BE2C (cell line): ENCODE data around the gene PRMT9.

Experiments used
- DNase-seq: peaks from one replicate; pipeline ENCODE4 v3.0.0-alpha.2; 2020
- H3K27me3 ChIP-seq: fragments of 250-450 bp; sonication (Bioruptor Pico); 2 replicates; pipeline ENCODE4 v1.5.1; 2020; ENCODE audit warnings: mild to moderate bottlenecking
- H3K36me3 ChIP-seq: fragments of 250-450 bp; sonication (Bioruptor Pico); 2 replicates; pipeline ENCODE4 v1.5.1; 2020; ENCODE audit warnings: mild to moderate bottlenecking
- H3K4me1 ChIP-seq: fragments of 250-450 bp; sonication (Bioruptor Pico); 2 replicates; pipeline ENCODE4 v1.5.1; 2020
- H3K4me3 ChIP-seq: 2 replicates; pipeline ENCODE4 v1.5.1; 2011; ENCODE audit warnings: low read depth, low read length
- H3K9me3 ChIP-seq: fragments of 250-450 bp; sonication (Bioruptor Pico); 2 replicates; pipeline ENCODE4 v1.5.1; 2020
- TF ChIP-seq, protein P1 (sequence below): IDR thresholded peaks from 2 replicates; pipeline ENCODE4 v1.5.1; 2012; ENCODE audit warnings: mild to moderate bottlenecking, low read depth, low read length

Gene PRMT9

DNA sequence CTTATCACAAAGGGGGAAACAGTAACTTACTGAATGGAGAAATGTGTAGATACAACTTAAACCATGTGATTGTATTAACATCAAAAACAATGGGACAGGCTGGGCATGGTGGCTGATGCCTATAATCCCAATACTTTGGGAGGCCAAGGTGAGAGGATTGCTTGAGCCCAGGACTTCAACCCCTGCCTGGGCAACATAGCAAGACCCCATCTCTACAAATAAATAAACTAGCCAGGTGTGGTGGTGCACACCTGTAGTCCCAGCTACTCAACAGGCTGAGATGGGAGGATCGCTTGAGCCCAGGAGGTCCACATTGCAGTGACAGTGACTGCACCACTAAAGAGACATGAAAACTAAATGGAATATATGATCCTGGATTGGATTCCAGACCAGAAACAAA, 40.3 kb downstream of the PRMT9 start:
- Histone ChIP-seq H3K4me3 (no peak overlapping the region), H3K4me1 (peaks cover 13% of the 10 kb centered on the region), H3K9me3 (no peaks in the 10 kb centered on the region), H3K36me3 (peaks cover 33% of the 10 kb centered on the region), H3K27me3 (no peaks in the 10 kb centered on the region)
- no peak for DNase-seq
- TF ChIP-seq, protein P1, sequence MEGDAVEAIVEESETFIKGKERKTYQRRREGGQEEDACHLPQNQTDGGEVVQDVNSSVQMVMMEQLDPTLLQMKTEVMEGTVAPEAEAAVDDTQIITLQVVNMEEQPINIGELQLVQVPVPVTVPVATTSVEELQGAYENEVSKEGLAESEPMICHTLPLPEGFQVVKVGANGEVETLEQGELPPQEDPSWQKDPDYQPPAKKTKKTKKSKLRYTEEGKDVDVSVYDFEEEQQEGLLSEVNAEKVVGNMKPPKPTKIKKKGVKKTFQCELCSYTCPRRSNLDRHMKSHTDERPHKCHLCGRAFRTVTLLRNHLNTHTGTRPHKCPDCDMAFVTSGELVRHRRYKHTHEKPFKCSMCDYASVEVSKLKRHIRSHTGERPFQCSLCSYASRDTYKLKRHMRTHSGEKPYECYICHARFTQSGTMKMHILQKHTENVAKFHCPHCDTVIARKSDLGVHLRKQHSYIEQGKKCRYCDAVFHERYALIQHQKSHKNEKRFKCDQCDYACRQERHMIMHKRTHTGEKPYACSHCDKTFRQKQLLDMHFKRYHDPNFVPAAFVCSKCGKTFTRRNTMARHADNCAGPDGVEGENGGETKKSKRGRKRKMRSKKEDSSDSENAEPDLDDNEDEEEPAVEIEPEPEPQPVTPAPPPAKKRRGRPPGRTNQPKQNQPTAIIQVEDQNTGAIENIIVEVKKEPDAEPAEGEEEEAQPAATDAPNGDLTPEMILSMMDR, result no peak

- TF ChIP-seq, protein P1, result no peak
- H3K27me3 ChIP-seq, result no peaks in the 10 kb centered on the region
- no peak overlapping the region for H3K4me3 ChIP-seq
- no peaks in the 10 kb centered on the region for H3K9me3 ChIP-seq
- H3K36me3 ChIP-seq, result peaks cover 44% of the 10 kb centered on the region
- peaks cover 6% of the 10 kb centered on the region for H3K4me1 ChIP-seq
- no peak for DNase-seq
Observed at GRCh38 chr4:147640331-147640730, 43.6 kb downstream of the PRMT9 start.

DNA sequence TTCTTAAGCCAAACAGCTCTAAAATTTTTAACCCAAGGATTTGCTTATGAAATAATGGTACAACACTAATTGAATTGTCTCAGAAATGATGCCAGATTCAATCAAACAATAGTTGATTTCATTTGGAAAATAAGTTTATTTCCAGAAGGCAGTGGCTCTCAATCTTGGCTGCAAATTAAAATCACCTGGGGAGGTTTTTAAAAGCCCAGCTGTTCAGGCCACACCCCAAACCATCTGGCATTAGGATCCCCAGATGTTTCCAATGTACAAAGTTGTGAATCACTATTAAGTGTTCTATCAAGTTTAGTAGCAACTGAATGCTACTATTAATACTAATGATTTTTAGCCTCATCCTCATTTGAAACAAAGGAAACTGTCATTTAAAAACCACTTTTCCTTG, 44.6 kb downstream of the PRMT9 start:
- DNase-seq, result no peak
- H3K36me3 ChIP-seq, result peaks cover 53% of the 10 kb centered on the region
- H3K27me3 ChIP-seq, result no peaks in the 10 kb centered on the region
- no peaks in the 10 kb centered on the region for H3K9me3 ChIP-seq
- H3K4me3 ChIP-seq, result no peak overlapping the region
- TF ChIP-seq, protein P1, result no peak
- H3K4me1 ChIP-seq, result peaks cover 6% of the 10 kb centered on the region

GRCh38 chr4:147638942-147639341, 45.0 kb downstream of the PRMT9 start:
- Histone ChIP-seq H3K27me3 (no peaks in the 10 kb centered on the region), H3K4me1 (peaks cover 6% of the 10 kb centered on the region), H3K9me3 (no peaks in the 10 kb centered on the region), H3K4me3 (no peak overlapping the region), H3K36me3 (peaks cover 58% of the 10 kb centered on the region)
- TF ChIP-seq, protein P1, result no peak
- DNase-seq, result no peak

- Histone ChIP-seq H3K27me3 (no peaks in the 10 kb centered on the region), H3K9me3 (no peaks in the 10 kb centered on the region), H3K4me3 (no peak overlapping the region), H3K36me3 (peaks cover 63% of the 10 kb centered on the region), H3K4me1 (peaks cover 6% of the 10 kb centered on the region)
- TF ChIP-seq, protein P1, result no peak
- DNase-seq, result no peak
Observed at GRCh38 chr4:147638365-147638764, 45.6 kb downstream of the PRMT9 start.

GRCh38 chr4:147635348-147635747, 48.6 kb downstream of the PRMT9 start:
- no peaks in the 10 kb centered on the region for H3K27me3 ChIP-seq
- H3K4me3 ChIP-seq, result no peak overlapping the region
- no peaks in the 10 kb centered on the region for H3K9me3 ChIP-seq
- peaks cover 6% of the 10 kb centered on the region for H3K4me1 ChIP-seq
- peaks cover 66% of the 10 kb centered on the region for H3K36me3 ChIP-seq
- no peak for DNase-seq
- TF ChIP-seq, protein P1, result no peak
